ENCODE results near the gene PAK4.
"Not testable (repeated sequence)": the region's sequence is repeated elsewhere in the genome, so short reads cannot be mapped to it uniquely, and the experiment has no call there.

Gene PAK4

DNA sequence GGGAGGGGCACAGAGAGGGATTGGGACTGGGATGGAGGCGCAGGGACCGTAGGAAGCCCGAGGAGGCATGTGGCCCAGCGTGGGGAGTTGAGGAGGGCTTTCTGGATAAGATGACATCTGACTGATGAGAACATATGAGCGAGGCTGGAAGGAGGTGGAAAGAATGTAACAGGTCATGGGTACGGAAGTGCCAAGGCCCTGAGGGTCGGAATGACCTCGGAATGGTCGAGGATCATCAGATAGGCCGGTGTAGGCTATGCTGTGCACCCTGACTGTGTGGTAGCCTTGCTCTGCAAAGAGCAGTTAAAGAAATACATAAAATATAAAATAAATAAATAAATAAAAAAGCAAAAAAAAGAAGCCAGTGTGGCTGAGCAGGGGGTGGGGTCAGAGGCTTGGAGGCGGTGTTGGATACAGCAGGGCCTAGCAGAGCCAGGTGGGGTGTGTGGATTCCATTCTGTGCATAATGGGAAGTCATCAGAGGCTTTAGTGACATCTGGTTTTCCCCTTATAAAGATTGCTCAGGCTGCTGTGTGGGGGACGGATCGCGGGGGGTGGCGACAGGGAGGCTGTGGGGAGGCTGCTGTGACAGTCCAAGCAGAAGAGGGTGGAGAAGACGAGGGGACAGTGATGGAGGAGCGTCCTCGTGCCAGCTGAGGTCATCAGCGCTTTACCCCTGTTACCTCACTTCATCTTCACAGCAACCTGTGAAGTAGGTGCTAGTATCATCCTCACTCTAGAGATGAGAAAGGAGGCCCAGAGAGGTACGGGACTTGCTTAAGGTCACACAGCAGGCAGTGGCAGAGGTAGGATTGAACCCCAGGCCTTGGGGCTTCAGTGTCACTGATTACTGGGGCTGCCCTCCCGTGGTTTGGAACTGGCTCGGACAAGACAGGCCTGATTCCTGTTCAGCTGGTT lies 5.0 kb downstream of the PAK4 start:
- no peak for DNase-seq (ENCODE audit: low read depth)

DNA sequence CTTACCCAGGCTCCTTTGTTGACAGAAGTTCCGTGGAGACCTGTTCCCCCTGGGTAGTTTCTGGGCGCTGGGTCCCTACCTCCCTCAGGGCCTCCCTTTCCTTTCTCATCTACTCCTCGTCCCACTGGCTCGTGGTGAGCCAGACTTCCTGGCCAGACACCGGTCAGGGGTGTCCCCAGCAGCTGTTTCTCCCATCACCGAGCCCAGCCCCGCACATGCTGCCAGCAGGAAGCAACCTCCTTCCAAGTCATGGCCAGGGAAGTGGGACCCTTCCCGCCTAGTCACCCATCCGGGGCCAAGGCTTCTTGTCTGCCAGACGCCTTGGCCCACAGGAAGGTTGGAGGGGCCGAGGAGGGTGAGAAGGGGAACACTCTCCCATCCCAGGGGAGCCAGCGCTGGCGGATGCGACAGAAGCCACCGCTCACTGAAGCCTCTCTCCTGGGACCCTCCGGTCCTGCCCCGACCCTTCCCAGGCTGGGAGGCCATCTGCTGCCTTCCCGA lies 5.7 kb downstream of the PAK4 start:
- DNase-seq (ENCODE audit: low read depth): no peak

DNA sequence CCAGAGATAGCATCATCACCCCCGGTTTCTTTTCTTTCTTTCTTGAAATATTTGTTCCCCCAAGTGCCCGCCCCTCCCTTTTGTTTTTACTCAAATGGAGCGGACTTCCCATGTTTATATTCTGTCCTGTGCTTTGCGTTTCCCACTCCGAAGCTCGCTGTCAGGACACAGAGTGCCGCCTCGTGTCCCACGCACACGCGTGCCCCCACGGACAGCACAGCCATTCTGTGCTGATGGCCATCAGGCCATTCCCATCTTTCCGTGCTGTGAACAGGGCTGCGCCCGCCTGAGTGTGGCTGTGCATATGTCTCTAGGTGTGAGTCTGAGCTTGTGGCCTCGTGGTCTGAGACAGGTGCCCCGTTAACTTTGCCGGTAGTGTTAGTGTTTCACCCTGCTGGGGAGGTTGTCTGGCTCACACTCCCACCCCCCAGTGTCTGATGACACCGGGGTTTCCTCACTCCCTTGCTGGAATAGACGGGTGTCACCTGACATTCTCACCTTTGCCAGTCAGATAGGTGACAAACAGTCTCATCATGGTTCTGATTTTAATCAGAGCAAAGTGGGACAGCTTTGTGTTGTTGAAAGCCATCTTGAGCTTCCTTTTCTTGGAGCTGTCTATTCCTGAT lies 6.9 kb downstream of the PAK4 start:
- DNase-seq (ENCODE audit: low read depth): no peak

DNA sequence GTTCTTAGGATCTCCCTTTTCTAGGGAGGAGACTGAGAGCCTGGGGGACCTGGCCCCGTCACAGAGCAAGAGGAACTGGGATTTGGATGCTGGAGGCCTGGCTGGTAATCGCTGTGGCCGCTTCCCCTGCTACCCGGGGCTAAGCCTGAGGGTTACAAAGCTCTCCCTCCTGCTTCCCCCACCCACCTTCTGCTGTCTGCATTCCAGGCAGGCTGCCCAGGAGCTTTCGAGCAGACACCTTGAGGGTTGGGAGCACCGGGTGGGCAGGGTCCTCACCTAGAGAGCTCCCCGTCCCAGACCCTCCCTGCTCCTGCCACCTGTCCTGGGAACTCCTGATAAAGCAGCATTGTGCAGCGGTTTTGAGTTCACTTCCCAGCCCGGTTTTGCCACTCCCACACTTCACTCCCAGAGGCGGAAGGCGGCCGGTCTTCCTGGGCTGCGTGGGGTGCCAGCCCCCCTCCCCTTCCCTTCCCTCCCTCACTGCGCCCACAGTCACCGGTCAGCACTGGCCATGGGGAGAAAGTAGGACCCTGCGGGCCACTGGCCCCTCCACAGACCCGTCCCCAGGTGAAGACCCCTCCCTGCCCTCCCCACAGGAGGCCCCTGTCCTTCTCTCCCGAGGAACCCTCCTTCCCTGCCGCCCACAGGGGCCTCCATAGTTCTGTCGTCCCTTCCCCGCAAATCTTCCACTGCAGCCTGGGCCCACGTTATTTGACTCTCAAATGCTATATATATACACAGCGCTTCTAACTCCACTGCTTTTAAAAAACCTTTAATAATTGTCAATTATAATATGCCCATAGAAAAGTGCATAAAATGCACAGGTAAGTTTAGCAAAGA lies 8.1 kb downstream of the PAK4 start:
- DNase-seq (ENCODE audit: low read depth): no peak

DNA sequence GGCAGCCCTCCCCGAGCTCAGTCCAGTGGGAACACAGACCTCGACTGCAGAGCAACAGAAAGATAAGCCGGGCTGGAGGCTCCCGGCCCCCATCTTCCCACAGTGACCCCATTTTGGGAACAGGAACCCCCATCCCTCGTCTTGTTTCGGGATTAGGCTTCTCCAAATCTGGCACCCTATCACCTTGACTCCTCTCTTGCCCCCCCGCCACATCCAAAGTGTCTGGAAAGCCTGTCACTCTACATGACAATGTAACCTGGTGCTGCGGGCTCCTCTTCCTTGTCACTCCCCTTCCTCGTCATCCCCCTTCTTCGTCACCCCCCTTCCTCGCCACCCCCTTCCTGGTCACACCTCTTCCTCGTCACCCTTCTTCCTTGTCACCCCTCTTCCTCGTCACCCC lies 10.1 kb downstream of the PAK4 start:
- DNase-seq (ENCODE audit: low read depth): no peak

DNA sequence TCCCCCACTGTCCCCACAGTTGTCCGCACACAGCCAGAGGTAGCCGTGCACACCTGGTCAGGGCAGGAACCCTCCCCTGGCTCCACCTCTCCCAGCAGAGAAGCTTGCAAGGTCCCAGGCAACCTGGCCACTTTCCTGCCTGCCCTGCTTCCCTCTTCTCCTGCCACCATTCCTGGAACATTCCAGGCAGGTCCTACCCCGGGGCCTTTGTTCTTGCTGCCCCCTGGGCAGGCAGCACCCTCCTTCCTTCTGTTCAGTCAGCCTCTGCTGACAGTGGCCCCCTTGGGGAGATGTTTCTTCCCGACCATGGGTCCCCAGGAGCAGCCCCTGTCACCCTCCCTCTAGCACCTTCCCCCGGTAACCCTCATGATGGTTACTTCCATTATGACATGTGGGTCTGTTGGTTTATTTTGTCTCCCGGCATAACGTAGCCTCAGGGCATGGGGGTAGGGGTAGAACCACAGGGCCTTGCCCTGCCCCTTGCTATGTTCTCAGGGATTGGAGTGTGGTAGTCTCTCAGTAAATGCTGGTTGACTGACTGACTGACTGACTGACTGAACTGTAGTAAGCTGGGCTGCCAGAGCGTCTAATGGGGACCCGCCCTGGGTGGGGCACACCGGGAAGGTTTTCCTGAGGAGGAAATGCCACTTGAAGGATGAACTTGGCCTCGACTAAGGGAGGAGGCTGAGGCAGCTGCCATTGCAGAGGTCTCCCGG lies 10.8 kb downstream of the PAK4 start:
- DNase-seq (ENCODE audit: low read depth): no peak

DNA sequence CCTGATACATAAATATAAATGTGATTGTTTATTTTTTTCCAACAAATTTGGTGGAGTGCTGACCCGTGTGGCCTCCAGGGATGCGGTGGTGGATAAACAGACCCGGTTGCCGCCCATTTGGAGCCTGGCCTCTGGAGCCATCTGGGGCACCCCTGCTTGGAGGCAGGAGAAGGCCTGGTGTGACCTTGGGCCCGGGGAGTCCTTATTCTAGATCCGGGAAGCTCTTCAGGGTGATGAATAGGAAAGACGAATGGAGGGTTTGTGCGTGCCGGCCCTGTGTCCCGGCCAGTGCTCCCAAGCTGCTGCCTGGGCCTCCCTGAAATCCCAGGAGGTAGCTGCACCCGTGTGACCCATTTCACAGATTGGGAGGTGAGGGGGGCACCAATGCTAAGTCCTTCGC lies 11.5 kb downstream of the PAK4 start:
- DNase-seq (ENCODE audit: low read depth): no peak

DNA sequence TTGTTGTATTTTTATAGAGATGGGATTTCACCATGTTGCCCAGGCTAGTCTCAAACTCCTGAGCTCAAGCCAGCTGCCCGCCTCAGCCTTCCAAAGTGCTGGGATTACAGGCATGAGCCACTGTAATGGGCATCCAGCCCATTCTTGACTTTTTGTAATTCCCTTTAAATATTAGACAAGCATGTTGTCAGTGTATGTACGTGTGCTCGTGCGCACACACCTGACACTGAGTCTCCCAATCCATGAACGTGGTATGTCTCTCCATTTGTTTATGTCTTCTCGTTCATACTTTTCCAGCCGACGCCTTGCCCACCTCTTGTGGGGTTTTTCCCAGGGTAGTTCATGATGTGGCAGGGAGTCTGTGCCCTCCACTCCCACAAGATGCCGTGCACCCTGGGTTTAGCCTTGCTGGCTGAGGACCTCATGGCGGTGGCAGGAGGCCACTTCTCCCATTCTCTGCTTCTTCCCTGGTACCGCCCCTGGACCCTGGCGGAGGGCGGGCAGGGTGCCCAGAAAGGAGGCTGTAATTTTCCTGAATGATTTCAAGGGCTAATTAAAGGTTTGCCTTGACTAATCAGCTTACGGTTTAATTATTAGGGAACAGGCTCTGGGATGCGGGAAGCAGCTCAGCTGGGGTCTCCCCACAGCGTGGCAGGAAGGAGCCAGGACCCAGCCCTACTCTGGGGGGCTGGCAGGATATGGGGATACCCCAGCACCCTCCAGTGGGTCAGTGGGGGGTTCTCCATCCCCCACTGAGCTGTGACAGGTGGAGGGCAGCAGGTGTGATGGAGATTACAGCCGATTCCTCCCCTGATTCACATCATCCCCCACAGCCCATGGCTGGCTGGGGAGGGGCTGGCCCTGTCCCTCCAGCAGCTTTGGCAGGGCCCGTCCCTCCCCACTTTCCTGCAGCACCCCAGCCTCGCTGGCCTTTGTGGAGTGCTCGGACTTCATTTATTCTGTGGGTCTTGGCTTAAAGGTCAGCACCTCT lies 12.9 kb downstream of the PAK4 start:
- DNase-seq (ENCODE audit: low read depth): no peak

DNA sequence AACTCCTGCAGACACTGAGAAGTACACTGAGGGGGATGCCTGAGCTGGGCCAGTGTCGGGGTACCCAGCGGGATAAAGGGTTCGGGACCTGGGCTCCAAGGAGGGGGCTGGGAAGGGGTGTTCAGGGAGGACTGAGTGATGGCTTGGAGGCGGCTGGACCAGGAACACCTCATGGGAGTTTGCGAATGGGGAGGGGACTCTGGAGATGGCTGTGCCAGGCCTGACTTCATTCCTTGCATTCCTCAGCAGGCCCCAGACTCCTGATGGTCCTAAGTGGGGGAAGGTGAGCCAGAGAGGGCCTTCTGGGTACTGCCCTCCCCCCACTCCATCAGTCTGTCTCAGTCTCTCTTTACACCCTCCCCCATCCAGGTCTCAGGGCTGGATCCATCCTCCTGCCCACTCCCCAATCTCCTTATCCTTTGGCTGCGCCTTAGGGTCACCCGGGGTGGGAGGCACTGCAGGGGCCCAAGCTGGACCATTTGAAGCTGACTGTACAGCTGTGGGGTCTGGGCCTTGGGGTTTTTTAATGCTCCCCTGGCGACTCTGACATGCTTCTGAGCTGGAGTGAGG lies 13.8 kb downstream of the PAK4 start:
- DNase-seq (ENCODE audit: low read depth): no peak

DNA sequence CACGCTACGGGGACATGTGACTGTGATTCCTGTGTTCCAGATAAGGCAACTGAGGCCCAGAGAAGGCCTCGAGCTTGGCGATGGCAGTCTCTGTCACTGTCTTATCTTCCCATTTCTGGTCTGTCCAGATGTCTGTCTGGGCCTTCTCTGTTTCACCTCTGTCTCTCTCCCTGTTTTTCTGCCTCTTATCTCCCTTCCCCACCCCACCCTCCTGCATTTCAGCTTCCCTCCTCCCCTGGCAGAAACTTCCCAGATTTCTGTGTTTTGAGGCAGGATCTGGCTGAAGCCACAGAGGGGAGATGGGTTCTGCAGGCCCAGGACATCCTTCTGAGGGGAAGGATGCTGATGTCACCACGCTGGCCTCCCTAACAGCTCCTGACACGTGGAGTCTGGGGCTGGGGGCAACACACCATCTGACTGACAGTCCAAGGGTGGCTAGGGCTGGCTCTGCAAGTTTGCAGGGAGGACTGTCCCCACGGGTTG lies 14.4 kb downstream of the PAK4 start:
- no peak for DNase-seq (ENCODE audit: low read depth)

DNA sequence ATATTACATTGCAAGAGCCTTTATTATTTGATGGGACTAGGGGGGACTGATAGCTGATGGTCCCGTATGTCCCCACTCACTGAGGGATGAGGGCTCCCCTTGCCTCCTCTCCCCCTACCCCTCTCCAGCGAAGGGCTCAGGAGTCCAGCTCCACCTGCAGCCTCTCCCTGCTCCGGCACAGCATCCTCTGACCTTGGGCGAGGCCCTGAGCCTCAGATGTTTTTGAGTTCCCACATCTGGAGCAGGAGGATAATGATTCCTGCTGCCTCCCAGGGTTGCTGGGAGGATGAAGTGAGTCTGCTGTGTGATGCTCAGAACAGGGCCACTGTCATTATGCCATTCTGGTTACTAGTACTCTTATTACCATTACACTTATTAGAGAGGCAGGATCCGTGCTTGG lies 15.0 kb downstream of the PAK4 start:
- DNase-seq (ENCODE audit: low read depth): no peak

DNA sequence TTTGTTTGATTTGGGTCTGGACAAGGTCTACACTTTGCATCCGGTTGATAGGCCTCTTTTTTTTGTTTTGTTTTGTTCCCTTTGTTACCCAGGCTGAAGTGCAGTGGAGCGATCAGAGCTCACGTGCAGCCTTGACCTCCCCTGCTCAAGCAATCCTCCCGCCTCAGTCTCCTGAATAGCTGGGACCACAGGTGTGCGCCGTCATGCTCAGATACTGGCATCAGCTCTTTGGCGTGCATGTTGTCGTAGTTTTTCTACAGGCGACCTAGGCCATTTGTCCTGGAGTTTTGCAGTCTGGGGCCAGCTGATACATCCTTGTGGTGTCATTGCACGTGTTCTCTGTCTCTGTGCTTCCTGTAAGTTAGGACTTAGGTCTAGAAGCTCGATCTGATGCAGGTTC lies 16.3 kb downstream of the PAK4 start:
- no peak for DNase-seq (ENCODE audit: low read depth)

DNA sequence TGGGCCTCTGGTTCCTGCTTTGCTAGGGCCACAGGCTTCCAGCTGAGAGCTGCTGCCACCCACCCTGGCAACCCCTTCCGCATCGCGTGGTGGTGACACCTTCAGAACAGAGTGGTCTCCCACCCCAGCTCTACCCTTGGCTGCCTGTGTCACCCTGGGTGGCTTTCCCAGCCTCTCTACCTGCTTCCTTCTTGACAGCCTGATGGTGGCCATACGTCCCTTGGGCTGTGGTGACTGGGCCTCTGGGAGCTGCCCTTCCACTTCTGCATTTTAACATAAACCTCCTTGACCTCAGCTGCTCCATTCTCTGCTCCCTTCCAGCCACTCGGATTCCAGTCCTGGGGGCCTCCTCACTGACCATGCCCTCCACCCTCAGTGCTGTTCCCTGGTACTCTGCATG lies 17.0 kb downstream of the PAK4 start:
- DNase-seq (ENCODE audit: low read depth): no peak

DNA sequence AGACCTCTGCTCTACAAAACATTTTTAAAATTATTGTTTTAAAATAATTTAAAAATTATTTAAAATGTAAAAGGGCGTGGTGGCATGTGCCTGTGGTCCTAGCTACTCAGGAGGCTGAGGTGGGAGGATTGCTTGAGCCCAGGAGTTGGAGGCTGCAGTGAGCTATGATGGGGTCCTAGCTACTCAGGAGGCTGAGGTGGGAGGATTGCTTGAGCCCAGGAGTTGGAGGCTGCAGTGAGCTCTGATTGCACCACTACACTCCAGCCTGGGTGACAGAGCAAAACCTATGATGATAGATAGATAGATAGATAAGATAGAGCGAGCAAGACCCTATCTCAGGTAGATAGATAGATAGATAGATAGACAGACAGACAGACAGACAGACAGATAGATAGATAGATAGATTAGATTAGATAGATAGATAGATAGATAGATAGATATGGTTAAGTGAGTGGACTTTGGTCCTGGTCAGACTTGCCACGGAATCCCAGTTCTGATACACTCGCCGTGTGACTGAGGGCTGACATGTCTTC lies 18.2 kb downstream of the PAK4 start:
- DNase-seq (ENCODE audit: low read depth): not testable (repeated sequence)

DNA sequence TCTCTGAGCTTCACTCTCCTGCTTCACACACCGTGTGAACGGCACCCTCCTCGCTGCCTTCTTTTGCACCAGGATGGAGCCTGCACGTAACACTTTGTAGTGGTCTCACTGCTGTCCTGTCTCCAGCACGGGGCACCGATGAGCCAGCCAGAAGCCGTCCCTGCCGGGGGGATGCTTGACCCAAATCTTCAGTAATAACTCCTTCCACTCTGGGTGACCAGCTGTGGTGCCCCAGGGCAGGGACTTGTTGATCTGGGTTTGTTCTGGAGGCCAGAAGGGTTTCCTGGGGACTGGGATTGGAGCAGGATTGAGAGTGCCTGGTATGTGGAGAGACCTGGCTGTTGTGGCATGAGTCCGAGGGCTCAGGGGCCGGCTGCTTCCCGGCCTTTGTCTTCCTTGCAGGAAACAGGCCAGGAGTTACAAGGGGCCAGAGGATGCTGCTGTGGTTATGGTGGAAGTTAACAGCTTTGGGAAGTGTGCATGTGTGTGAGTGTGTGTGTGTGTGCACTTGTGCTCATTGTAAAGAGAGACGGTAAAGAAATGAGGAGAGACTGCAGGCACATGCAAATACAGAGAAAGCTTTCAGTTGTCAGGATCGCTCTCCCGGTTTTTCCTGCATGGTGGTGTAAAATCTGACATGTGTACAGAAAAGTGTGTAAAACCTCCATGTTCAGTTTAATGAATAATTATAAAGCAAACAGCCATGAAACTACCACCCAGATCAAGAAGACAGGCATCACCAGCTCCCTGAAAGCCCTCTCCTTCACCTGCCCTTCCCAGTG lies 18.9 kb downstream of the PAK4 start:
- no peak for DNase-seq (ENCODE audit: low read depth)

DNA sequence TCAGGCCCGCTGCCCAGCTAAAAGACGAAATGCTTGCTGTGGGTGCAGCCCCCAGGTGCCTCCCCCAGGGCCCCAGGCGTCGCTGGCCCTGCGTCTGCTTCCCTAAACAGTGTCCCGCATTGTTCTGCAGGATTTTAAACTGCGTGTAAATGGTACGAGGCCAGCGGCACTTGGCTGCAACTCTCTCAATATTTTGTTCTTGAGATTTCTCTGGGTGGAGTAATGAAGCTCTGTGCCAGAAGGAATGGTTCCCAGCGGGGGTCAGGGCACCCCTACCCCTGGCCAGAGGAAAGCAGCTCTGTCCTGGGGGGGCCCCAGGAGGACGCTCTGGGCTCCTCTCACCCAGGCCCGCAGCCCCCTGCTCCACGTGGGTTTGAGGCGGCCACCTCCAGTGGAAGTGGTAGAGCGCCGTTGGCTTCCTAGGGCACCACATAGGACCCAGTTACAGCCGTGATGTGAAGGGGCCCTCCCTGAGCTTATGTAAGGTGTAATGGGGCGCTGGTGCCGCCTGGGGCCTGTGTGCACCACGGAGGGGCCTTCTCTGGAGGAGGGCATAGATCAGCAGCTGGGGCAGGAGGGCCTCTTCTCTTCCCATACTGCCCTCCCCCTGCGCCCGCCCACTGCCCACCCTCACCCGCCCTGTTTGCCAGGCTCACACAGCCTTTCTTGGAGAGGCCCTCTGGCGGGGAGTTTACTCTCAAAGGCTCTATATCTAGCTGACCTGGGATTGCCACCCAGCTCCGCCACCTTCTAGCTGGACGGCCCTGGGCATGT lies 19.8 kb downstream of the PAK4 start:
- DNase-seq (ENCODE audit: low read depth): no peak

DNA sequence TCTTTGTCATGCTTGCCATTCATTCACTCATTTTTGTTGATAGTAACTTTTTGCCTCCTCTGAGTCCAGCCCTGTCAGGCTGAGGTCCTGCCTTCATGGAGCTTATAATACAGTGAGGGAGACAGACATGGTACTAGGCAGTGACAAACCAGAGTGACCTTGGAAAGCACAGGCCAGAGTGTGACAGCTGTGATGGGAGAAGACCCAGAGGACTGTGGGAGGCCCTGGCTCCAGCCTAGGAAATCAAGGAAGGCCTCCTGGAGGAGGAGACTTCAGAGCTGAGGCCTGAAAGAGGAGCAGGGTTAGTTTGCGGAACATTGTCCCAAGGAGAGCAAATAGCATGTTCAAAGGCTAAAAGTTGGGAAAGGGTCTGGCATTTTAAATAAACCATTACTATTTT lies 20.5 kb downstream of the PAK4 start:
- DNase-seq (ENCODE audit: low read depth): no peak

Data from T follicular helper cell (primary cell).